HG03097 (cell line): ENCODE data around the gene RACGAP1.

Experiments used
- ATAC-seq: cut with Tn5 transposase; IDR thresholded peaks from one replicate; pipeline ENCODE4 v1.9.1; 2021; ENCODE audit not compliant: unreplicated experiment, low FRiP score

The RACGAP1 gene

GRCh38 chr12:50025187-50026059 is at the start of gene RACGAP1:
TSS of gene RACGAP1 (minus strand) at chr12:50025494. CDS start at chr12:50016715, 8,779 bp downstream.
- ATAC-seq = peak; percentile 94

GRCh38 chr12:50073712-50074111 is 48.4 kb upstream of the RACGAP1 start:
- no peak for ATAC-seq

- ATAC-seq = no peak
Observed at GRCh38 chr12:50073206-50073605, 47.9 kb upstream of the RACGAP1 start.

GRCh38 chr12:50072198-50072907 is 47.1 kb upstream of the RACGAP1 start:
- ATAC-seq = no peak

- no peak for ATAC-seq
Observed at GRCh38 chr12:50070314-50071060, 45.2 kb upstream of the RACGAP1 start.

- ATAC-seq = no peak
Observed at GRCh38 chr12:50069539-50069938, 44.2 kb upstream of the RACGAP1 start.

- ATAC-seq = no peak
Observed at GRCh38 chr12:50069069-50069468, 43.8 kb upstream of the RACGAP1 start.

GRCh38 chr12:50066402-50066801 is 41.1 kb upstream of the RACGAP1 start:
- no peak for ATAC-seq

GRCh38 chr12:50065726-50066310 is 40.5 kb upstream of the RACGAP1 start:
- no peak for ATAC-seq

GRCh38 chr12:50062728-50063460 is 37.6 kb upstream of the RACGAP1 start:
- no peak for ATAC-seq

- no peak for ATAC-seq
Observed at GRCh38 chr12:50061946-50062686, 36.8 kb upstream of the RACGAP1 start.

GRCh38 chr12:50061171-50061570 is 35.9 kb upstream of the RACGAP1 start:
- no peak for ATAC-seq

GRCh38 chr12:50060120-50060468 is 34.8 kb upstream of the RACGAP1 start:
- no peak for ATAC-seq

- ATAC-seq = no peak
Observed at GRCh38 chr12:50059440-50060119, 34.3 kb upstream of the RACGAP1 start.

GRCh38 chr12:50058743-50059312 is 33.5 kb upstream of the RACGAP1 start:
- no peak for ATAC-seq

GRCh38 chr12:50057896-50058670 is 32.8 kb upstream of the RACGAP1 start:
- ATAC-seq = no peak

- ATAC-seq = no peak
Observed at GRCh38 chr12:50057000-50057841, 31.9 kb upstream of the RACGAP1 start, which contains the start of gene ASIC1. TSS of gene ASIC1 (plus strand) at chr12:50057596. CDS start at chr12:50058767, 1,171 bp downstream.
